K562 (cell line): Measurements from ENCODE around the gene PIK3C2A. TPM values are rescaled to one million over a fixed set of nuclear protein-coding genes. Genes with fewer than 3 reads are reported as not detected.

Experiments
- ARHGAP35 ChIP-seq: fragments of 450-650 bp; IDR thresholded peaks from 2 replicates; pipeline ENCODE4 v1.6.1; 2018; ENCODE audit not compliant: partially characterized antibody
- CREM ChIP-seq: IDR thresholded peaks from 2 replicates; pipeline ENCODE4 v1.6.1; 2014; ENCODE audit warnings: antibody characterized with exemption, low read depth
- ESRRB ChIP-seq: fragments of 250-450 bp; sonication (Bioruptor Pico); IDR thresholded peaks from 2 replicates; pipeline ENCODE4 v1.5.0; 2020; ENCODE audit warnings: mild to moderate bottlenecking, moderate library complexity, borderline replicate concordance
- GMEB1 ChIP-seq: fragments of 250-450 bp; sonication (Bioruptor Pico); IDR thresholded peaks from 2 replicates; pipeline ENCODE4 v1.4.0; 2020; ENCODE audit warnings: mild to moderate bottlenecking
- HNRNPH1 ChIP-seq: fragments of 200-400 bp; formaldehyde crosslinking; optimal IDR thresholded peaks from 2 replicates; pipeline ENCODE3; 2017; ENCODE audit warnings: low read depth, mild to moderate bottlenecking, low read length, moderate library complexity
- MTF1 ChIP-seq: fragments of 250-450 bp; sonication (Bioruptor Pico); IDR thresholded peaks from 2 replicates; pipeline ENCODE4 v1.9.0; 2021; ENCODE audit warnings: moderate library complexity, mild to moderate bottlenecking, inconsistent platforms, borderline replicate concordance
- NFYB ChIP-seq: IDR thresholded peaks from 2 replicates; pipeline ENCODE4 v1.6.1; 2011; ENCODE audit warnings: mild to moderate bottlenecking, moderate library complexity; ENCODE audit not compliant: insufficient read length; ENCODE audit errors: extremely low read depth
- POLR2H ChIP-seq: IDR thresholded peaks from 2 replicates; pipeline ENCODE4 v1.6.1; 2016; ENCODE audit warnings: missing genetic modification characterization, low read depth, mild to moderate bottlenecking, control low read depth, missing compliant biosample characterization, moderate library complexity
- SIX5 ChIP-seq, 2 experiments: IDR thresholded peaks; 2 replicates each; pipeline ENCODE4 v1.6.1; 2011; ENCODE audit warnings: low read length in 2 of 2, borderline replicate concordance in 1 of 2, low read depth in 1 of 2, mild to moderate bottlenecking in 1 of 2, moderate library complexity in 1 of 2; ENCODE audit not compliant: insufficient read depth in 1 of 2
- SMAD1 ChIP-seq: fragments of 150-350 bp; IDR thresholded peaks from 2 replicates; pipeline ENCODE4 v1.6.1; 2014; ENCODE audit warnings: low read length, low read depth; ENCODE audit not compliant: partially characterized antibody
- TEAD4 ChIP-seq, 2 experiments: sonication (generic) in 1 of 2; formaldehyde crosslinking in 1 of 2; IDR thresholded peaks; 2 replicates each; pipeline versions ENCODE4 v1.6.1 to v1.8.0; 2012 to 2022; ENCODE audit warnings: borderline replicate concordance in 1 of 2, inconsistent platforms in 1 of 2, low read length in 1 of 2, mild to moderate bottlenecking in 1 of 2, missing genetic modification reagents in 1 of 2
- TFAM ChIP-seq: fragments of 250-450 bp; sonication (Bioruptor Pico); conservative IDR thresholded peaks from 2 replicates; pipeline ENCODE4 v1.5.0; 2021; ENCODE audit warnings: mild to moderate bottlenecking, moderate library complexity
- TRIM24 ChIP-seq, 2 experiments: fragments of 450-650 bp; IDR thresholded peaks; 2 replicates each; pipeline ENCODE4 v1.6.1; 2016
- XRCC4 ChIP-seq: IDR thresholded peaks from one replicate; pipeline ENCODE4 v1.6.1; 2011; ENCODE audit not compliant: insufficient read depth, insufficient read length; ENCODE audit errors: extremely low read depth
- ZBTB2 ChIP-seq: fragments of 450-650 bp; IDR thresholded peaks from 2 replicates; pipeline ENCODE4 v1.6.1; 2016; ENCODE audit warnings: antibody characterized with exemption
- ZBTB5 ChIP-seq: fragments of 450-650 bp; IDR thresholded peaks from 2 replicates; pipeline ENCODE4 v1.6.1; 2017; ENCODE audit warnings: antibody characterized with exemption
- ZC3H8 ChIP-seq: fragments of 450-650 bp; IDR thresholded peaks from 2 replicates; pipeline ENCODE4 v1.6.1; 2017
- ZKSCAN8 ChIP-seq: fragments of 200-800 bp; sonication (Bioruptor generic); IDR thresholded peaks from 2 replicates; pipeline ENCODE4 v1.6.1; 2016; ENCODE audit warnings: missing genetic modification characterization, missing compliant biosample characterization
- ZNF175 ChIP-seq: fragments of 200-800 bp; sonication (Bioruptor generic); IDR thresholded peaks from 2 replicates; pipeline ENCODE4 v1.6.1; 2016; ENCODE audit warnings: low read depth, mild to moderate bottlenecking, missing genetic modification characterization, missing compliant biosample characterization
- ZNF511 ChIP-seq: sonication (generic); formaldehyde crosslinking; IDR thresholded peaks from 2 replicates; pipeline ENCODE4 v1.8.0; 2022; ENCODE audit warnings: mild to moderate bottlenecking, missing genetic modification reagents
- ZNF766 ChIP-seq: fragments of 200-800 bp; sonication (Bioruptor generic); conservative IDR thresholded peaks from 2 replicates; pipeline ENCODE4 v1.6.1; 2016; ENCODE audit warnings: missing genetic modification characterization, missing compliant biosample characterization
- ZZZ3 ChIP-seq: fragments of 450-650 bp; IDR thresholded peaks from 2 replicates; pipeline ENCODE4 v1.6.1; 2016; ENCODE audit warnings: antibody characterized with exemption, mild to moderate bottlenecking, moderate library complexity
- polyA plus RNA-seq, 8 experiments: library from polyadenylated mRNA; depleted of rRNA in 4 of 8; stranded (reverse) in 5 of 8; unstranded in 3 of 8; fragments of >200 nt; fragmentation: Nextera tagmentation in 2 of 8; fragmentation: Illumina TruSeq in 1 of 8; extraction: Ambion mirVana in 2 of 8; extraction: Trizol in 1 of 8; gene quantifications; 2 replicates each; pipeline versions ENCODE4 v1.2.1 to v1.2.3, GENCODE V29; 2011 to 2014; ENCODE audit warnings: inconsistent platforms in 1 of 8, missing spikeins in 1 of 8
- total RNA-seq, 7 experiments: library from RNA; depleted of rRNA in 6 of 7; stranded (reverse); fragments of >200 nt in 6 of 7; fragmentation: Illumina TruSeq in 2 of 7; extraction: Trizol in 2 of 7; gene quantifications; 2 replicates each; pipeline versions ENCODE4 v1.2.1 to v1.2.3, GENCODE V29; 2011 to 2021; ENCODE audit warnings: low replicate concordance in 1 of 7

PIK3C2A gene
- total and polyA plus RNA-seq, 9 of the 15 experiments (the other 6 are each of a cell fraction or from before 2014, with no cell fraction given) = 3.1 to 25.2 (median 15.6) TPM

GRCh38 chr11:17186932-17187692, 20.7 kb downstream of the PIK3C2A start (continued):
- TF ChIP-seq ZBTB5 = no peak
- TF ChIP-seq POLR2H (tag) = peak; percentile 14; the same call in 1 of the 2 replicates
- TF ChIP-seq ZNF511 (CRISPR knock-in tag) = no peak
- no peak for TF ChIP-seq HNRNPH1
- TF ChIP-seq ZBTB2 = peak; percentile 78; the same call in 1 of the 2 replicates
- peak; percentile 97 for TF ChIP-seq ZNF175 (CRISPR knock-in tag)
- TF ChIP-seq ZKSCAN8 (CRISPR knock-in tag) = peak; percentile 57; the same call in 1 of the 2 replicates
- no peak for TF ChIP-seq XRCC4
- peak; percentile 90 for TF ChIP-seq ZNF766
- TF ChIP-seq MTF1 (CRISPR knock-in tag) = no peak
- TF ChIP-seq ARHGAP35 = no peak
- peak; percentile 97 to 98 for TF ChIP-seq TRIM24 (IDR thresholded peaks at IDR 0.05)
- TF ChIP-seq TFAM (CRISPR knock-in tag) = no peak
- TF ChIP-seq CREM = peak; percentile 63
- TF ChIP-seq ZZZ3 = no peak
- peak; percentile 74 for TF ChIP-seq SMAD1
- no peak for TF ChIP-seq ESRRB (CRISPR knock-in tag)
- TF ChIP-seq ZC3H8 = no peak
- TF ChIP-seq GMEB1 (CRISPR knock-in tag) = no peak
- TF ChIP-seq NFYB = no peak
- no peak for TF ChIP-seq SIX5 (IDR thresholded peaks at IDR 0.05; ENCODE audit: borderline replicate concordance in 1 of 2, insufficient read depth in 1 of 2, low read depth in 1 of 2, low read length in 2 of 2)
- TF ChIP-seq TEAD4 (IDR thresholded peaks at IDR 0.05; ENCODE audit: low read length) = peak; percentile 100
- no peak for TF ChIP-seq TEAD4 (CRISPR knock-in tag; IDR thresholded peaks at IDR 0.05; ENCODE audit: borderline replicate concordance)
